Left hindlimb (tissue), 1 donor: ENCODE data around the gene XCL2.
"Not testable (repeated sequence)": the region's sequence is repeated elsewhere in the genome, so short reads cannot be mapped to it uniquely, and the experiment has no call there.

ENCODE experiments used
- DNase-seq: peaks from one replicate; pipeline ENCODE4 v3.0.0-alpha.2; 2018

The XCL2 gene

DNA sequence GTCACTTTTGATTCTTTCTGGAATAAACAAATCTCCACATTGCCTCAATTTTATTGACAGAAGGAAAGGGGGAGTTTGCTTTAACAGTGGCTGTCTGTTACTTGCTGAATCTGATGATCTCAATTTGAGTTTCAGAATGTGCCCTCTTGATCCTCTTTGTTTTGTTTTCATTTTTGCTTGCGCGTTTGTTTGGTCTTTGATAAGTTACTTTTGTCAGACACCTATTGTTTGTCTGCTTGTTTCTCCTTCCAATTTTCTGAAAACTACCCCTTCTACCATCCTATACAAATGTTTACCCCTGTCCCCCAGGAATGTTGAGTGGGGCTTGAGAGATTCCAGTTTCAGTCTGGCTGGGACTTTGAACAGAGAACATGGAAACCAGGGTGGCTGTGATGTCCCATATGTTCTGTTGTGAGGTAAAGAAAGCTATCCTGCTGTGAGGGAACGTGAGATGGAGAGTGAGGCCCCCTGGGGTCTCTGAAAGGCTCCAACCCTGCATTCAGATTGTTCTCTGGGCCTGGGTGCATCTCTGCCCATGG lies 11.8 kb upstream of the XCL2 start:
- no peak for DNase-seq

- no peak for DNase-seq
Observed at GRCh38 chr1:168554603-168555483, 11.0 kb upstream of the XCL2 start.

DNA sequence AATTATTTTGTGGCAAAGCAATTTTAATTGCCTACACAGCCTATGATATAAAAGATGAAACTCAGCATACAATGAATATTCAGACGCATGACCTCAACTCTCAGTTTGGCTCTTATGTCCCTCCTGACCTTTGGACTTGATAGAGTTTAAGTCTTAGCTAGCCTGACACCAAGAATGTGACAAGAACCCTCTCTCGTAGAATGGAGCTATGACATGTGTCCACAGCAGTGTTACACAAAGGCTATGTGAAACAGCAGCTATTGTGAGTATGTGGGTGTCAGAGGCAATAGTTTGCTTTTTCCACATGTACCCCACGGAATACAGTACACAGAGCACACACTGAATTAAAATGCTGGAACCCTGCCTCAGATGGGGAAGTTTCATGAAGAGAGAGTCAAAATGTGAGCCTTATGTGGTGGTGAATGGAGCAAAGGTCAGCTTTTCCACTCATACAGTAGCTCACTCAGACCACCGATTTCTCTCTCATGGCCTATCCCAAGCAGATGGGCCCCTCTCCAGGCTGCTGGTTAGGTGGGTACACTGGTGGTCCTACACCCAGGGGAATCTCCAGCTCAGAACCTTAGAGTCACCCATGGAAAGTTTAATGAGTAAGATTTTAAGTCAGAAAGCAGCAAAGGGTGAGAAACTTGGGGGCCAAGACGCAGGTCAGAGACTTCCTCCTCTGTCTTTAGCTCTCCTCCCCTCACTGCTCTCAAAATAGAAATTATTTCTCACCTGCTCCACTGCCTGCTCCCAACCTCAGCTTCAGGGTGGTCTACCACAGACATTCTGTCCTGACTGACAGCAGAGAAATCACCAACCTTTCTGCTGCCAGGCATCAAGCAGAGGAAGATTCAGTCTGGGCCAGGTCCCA lies 10.1 kb upstream of the XCL2 start:
- no peak for DNase-seq

DNA sequence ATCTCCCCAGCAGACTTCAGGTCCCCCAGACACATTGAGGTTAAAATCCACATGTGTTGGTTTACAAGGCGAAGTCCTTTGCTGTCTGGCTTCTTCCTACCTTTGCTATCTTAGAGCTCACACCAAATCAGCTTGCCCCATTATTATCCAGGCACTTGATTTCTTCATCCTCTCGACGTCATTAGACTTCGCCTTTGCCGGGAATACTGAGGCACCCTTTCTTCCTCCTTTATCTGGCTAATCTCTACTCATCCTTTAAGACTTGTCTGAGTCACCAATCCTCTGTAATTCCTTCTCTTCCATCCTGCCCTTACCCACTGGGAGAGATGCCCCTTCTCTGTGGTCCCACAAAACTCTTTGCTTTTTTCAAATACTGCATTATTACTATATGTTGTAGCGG lies 9.2 kb upstream of the XCL2 start:
- no peak for DNase-seq

DNA sequence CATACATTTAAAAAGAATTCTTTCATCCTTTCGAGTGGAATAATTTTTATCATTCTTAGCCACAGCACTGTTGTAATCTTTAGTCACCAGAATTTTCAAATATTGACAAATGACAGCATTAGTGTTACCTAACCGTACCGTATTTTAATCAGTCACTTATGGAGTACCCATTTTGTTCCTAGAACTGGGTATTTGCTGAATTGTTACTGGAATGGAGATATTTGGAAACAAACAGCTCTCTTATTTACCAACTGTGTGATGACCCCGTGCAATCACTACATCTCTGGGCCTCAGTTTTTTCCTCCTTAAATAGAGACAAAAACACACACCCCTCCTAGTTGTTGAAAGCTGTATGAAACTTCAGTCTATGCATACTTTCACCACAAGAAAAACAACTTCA lies 7.9 kb upstream of the XCL2 start:
- DNase-seq = no peak

DNA sequence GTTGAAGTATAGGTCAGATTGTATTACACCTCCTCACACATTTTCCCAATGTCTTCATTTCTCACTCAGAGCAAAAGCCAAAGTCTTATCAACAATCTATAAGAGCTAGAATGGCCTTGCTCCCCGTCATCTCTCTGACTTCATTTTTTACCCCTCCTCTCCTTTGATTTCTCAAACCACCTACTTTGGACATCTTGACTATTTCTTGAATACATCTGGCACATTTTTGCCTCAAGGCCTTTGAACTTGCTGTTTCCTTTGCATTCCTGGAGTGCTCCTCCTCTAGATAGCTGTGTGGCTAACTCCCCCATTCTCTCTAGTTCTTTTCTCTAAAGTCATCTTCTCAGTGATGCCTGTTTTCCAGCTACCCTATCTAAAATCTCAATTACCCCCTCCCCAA lies 7.2 kb upstream of the XCL2 start:
- DNase-seq = no peak

- DNase-seq = not testable (repeated sequence)
Observed at GRCh38 chr1:168546553-168546895, 2.7 kb upstream of the XCL2 start.

DNA sequence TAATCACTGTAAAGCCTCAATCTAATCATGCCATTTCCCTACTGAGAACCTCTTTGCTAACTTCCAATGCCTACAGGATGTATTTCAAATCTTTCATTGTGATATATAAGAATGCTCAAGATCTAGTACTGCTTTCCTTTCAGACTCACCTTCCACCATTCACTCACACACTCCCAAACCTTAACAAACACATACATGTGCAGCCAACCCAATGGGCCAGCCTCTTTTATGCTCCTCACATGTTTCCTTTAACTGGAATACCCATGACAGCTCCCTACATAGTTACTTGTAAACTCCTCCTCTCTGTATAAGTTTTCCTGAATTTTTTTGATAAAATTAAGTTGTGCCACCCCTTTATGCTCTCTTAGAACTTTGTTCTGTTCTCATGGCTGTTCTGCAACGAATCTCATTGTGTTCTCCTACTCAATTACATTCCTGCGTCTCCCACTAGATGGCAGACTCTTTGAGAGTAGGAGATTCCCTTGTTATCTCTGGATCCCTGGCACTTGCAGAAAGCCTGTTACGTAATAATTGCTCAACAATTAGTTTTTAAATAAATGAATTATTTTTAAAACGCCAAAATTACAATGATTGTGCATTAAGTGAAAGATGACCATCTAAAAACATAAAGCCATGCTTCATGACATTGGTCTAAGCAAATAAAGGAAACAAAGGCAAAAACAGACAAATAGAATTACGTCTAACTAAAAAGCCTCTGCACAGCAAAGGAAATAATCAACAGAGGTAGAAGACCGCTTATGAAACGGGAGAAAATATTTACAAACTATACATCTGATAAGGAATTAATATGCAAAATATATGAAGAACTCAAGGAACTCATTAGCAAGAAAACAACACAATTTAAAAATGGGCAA lies 2.1 kb upstream of the XCL2 start:
- DNase-seq = not testable (repeated sequence)

DNA sequence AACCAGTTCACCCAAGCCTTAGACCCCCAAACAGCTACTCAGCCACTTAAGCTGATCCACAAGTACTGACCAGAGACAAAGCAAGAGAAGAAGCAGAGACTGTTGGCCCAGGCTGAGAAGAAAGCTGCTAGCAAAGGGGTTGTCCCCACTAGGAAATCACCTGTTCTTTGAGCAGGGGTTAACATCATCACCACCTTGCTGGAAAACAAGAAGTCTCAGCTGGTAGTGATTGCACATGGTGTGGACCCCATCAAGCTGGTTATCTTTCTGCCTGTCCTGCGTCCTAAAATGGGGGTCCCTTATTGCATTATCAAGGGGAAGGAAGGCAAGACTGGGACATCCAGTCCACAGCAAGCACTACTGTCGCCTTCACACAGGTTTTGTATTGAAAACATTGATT lies 819 bp downstream of the XCL2 start:
- not testable (repeated sequence) for DNase-seq

GRCh38 chr1:168540798-168541197 lies 3.0 kb downstream of the XCL2 start:
- not testable (repeated sequence) for DNase-seq

- DNase-seq = no peak
Observed at GRCh38 chr1:168535536-168535935, 8.3 kb downstream of the XCL2 start.

DNA sequence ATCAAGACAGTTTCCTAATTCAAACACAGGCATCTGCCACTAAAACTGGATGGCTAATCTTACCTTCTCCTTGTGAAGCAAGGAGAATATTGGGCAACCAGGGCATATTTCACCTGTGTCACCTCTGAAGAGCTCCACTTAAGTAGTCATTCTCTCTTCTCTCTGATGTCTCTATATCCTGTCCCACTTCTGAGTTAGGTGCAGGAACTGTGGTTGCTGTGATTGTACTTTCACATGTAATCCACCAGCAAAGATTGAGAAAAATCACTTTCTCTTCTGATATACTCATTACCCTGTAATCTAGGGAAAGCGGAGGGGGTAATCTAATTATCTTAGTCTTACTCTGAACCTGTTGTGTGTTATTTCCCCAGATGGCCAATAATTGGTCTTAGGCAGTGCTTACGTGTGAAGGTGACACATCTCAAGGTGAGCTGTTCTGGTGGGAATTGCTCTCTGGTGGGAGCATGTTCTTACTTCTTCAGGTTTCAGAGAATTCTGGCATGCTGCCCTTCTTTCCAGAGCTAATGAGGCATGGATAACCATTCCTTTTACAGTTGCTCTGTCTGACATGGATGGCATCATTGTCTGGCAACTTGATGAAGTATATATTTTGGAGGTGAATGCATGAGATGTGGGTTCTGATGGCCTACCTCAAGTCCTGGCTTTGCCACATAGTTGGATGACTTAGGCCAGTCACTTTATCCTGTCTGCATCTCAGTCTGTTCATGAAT lies 12.0 kb downstream of the XCL2 start:
- no peak for DNase-seq

DNA sequence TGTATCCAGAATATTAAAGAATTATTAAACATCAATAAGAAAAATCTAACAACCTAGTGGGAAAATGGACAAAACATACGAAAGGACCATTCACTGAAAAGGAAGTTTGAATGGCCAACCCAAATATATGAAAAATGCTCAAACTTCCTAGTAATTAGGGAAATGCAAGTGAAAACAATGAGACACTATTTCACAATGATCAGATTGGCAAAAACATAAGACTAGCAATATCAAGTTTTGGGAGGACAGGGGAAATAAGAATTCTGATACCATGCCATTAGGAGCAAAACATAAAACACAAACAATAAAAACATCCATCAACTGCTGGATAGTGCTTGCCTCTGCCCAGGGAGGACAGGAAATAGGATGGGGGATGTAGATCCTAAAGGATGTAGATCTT lies 14.3 kb downstream of the XCL2 start:
- DNase-seq = no peak

DNA sequence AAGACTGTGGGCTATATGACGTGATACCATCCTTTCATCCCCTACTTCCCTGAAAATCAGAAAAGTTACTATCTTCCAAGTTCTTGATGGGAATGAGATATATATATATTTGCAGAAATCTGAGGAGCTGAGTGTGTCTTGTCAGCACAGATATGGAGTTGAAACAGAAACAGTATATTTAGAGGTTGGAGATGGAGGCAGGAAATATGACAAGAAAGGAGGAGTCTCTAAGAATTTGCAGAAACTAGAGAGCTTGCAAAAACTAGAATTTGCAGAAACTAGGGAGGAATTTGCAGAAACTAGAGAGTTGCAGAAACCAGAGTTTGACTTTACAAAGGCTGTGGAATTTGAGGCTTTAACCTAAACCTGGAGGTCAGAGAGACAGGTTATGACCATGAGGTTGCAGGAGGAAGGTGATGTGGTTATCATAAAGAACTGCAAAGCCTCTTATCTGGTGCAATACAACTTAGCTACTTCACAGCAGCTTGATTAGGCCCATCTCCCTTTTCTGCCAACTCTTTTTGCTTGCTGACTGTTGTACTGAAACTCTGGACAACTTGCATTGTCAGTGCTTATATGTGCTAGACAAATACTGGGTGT lies 22.3 kb downstream of the XCL2 start:
- no peak for DNase-seq

- DNase-seq = no peak
Observed at GRCh38 chr1:168520832-168521231, 23.0 kb downstream of the XCL2 start.

DNA sequence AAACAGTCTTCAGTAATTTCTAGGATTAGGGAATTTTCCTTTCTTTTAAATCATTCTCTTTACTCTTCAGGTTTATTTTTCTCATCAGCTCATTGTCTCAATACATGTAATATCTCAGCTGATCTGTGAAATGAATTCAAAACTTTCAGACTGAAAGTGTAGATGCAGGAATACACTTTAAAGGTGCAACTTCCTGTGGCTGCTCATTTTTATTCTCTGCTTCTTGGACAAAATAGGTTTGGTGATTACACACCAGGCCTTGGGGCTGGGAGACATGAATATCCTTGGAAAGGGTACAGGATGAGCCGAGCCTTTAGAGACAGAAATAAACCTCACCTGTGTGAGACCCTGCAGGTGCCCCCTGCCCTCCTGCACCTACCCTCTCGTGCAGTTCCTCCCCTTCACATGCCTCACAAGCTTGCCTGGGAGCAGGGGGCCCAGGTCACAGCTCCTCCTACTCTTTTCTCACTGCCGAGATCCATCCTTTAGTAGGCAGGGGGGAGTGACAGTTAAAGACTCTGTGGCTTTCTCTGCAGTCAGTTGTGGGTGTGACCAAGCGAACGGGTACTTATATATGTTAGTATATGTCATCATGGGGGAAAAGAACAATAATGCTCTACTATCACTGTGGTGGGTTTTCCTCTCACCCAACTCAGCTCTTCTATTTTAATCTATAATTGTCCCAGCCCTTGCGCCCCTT lies 23.6 kb downstream of the XCL2 start:
- no peak for DNase-seq

GRCh38 chr1:168518813-168519212 lies 25.0 kb downstream of the XCL2 start:
- DNase-seq = no peak

- DNase-seq = no peak
Observed at GRCh38 chr1:168518201-168518689, 25.6 kb downstream of the XCL2 start.

- DNase-seq = no peak
Observed at GRCh38 chr1:168514455-168514854, 29.3 kb downstream of the XCL2 start.

DNA sequence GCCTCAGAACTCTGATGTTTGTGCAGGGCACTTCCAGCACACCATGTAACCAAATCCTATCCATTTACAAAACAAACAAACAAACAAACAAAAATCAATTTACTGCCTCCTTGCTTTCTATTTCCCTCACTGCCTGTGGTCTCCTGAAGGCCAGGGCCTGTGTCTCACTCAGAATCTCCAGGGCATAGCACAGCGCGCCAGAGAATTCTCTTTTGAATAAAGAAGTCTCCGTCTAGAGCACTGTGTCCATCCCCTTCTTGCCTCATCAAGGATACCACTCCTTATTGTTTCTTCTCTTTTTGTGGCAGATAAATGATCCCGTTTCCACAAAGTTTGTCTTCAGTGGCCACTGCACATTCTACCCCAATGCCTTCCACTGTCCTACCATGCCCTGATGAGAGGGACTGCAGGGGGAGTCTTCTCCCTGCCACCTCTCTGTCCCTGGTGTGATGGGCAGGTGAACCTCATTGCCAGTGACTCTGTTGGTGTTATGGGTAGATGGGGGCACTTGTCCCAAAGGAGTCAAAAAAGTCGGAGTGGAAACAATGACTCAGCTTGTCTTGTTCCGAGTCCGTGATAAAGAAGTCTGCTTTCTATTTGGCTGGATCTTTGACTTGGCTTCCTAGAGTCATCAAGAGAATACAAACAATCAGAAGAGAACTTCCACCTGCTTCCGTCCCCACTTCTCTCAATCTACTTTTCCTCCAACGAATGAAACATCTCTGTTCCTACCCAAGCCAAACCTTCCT lies 30.0 kb downstream of the XCL2 start:
- DNase-seq = no peak
